ENCODE measurements around the gene TAS2R41.

The TAS2R41 gene, protein sequence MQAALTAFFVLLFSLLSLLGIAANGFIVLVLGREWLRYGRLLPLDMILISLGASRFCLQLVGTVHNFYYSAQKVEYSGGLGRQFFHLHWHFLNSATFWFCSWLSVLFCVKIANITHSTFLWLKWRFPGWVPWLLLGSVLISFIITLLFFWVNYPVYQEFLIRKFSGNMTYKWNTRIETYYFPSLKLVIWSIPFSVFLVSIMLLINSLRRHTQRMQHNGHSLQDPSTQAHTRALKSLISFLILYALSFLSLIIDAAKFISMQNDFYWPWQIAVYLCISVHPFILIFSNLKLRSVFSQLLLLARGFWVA

DNA sequence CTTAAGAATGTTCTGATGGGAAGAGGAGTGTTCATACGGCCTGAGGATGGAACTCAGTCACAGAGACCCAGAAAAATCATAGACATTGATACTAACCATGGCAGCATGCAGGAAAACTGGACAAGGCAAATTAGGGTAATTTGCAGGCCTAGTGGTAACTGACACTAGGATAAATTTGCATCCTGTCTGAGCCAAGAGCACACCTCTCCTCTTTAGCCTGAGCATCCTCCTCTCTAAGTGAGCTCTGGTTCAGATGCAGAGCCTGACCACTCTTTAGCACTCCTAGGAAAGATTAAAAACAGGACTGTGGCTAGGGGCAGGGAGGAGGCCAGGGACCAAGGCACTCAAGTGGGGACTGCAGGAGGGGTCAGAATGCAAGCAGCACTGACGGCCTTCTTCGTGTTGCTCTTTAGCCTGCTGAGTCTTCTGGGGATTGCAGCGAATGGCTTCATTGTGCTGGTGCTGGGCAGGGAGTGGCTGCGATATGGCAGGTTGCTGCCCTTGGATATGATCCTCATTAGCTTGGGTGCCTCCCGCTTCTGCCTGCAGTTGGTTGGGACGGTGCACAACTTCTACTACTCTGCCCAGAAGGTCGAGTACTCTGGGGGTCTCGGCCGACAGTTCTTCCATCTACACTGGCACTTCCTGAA lies at the start of gene TAS2R41:
TAS2R41 (plus strand) TSS at position 373 of the 650 bp plus-strand sequence; CDS start at position 373, 0 bp downstream.
- H3K36me3 ChIP-seq, result no peaks in the 10 kb centered on the region
- peaks cover 0 to 22% (median 0%) of the 10 kb centered on the region in 10 experiments; a peak in 6 of 20 replicates for H3K4me1 ChIP-seq
- TF ChIP-seq Cebpa-rat (IDR thresholded peaks at IDR 0.05), result no peak
- H3K9me3 ChIP-seq (replicated peaks in 1 of 11), result peaks cover 0 to 12% (median 3%) of the 10 kb centered on the region in 11 experiments; a peak in 8 of 22 replicates
- H3K9ac ChIP-seq, result no peak within 1 kb of the TSS
- H3K27ac ChIP-seq, result no peak within 1 kb of the TSS
- H3K4me3 ChIP-seq, result no peak within 1 kb of the TSS
- no peaks in the 10 kb centered on the region for H3K27me3 ChIP-seq
- no peak within 1 kb of the TSS for H3K4me2 ChIP-seq
- H4K20me1 ChIP-seq, result no peaks in the 10 kb centered on the region

DNA sequence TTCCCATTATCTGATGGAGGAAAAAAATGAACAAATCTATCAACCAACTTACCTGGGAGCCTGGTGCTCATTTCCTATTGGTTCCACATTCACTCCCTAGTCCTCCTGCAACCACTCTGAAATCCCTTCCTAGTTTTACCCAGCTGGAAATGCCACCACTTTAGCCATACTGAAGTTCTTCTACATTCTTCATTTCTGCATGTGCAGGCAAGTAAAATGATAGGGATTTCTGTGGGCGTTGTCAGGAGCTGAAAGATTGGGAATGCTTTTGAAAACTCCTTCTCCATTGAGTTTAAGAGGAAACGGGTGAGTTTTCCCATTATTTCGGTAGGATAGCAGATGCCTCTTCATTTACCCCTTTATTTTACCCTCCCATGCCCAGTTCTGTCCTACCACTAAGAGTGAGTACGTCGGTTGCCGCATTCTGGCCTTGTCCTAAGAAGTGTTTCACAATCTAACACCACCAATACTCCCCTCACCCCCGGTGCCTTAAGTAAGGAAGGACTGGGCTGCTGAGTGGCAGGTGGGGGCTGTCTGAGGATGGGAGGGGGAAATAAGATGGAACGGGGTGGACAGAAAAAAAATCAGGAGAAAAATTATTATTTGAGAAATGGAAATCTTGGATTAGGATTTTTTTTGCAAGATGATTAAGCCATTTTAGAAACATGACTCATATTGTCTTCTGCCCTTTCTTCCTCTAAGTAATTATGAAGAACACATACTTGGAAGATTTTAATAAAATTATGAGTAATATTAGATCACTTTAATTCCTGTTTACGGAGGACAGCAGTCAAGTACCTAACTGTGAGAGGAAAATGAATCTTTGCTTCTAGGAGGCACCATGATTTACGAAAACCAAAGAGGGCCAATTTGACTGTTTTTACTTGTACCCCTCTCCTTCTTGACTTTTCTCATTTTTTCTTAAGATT lies 47.6 kb upstream of the TAS2R41 start:
- H4K20me1 ChIP-seq, result no peaks in the 10 kb centered on the region
- H3K4me1 ChIP-seq, result peaks cover 0 to 14% (median 0%) of the 10 kb centered on the region in 10 experiments; a peak in 6 of 20 replicates
- TF ChIP-seq Cebpa-rat (IDR thresholded peaks at IDR 0.05), result no peak
- no peak overlapping the region for H3K9ac ChIP-seq
- H3K27ac ChIP-seq, result no peak overlapping the region
- H3K36me3 ChIP-seq, result no peaks in the 10 kb centered on the region
- no peak overlapping the region for H3K4me3 ChIP-seq
- peak overlapping the region in 3 of 11 experiments; percentile 23 to 66 (median 53); a peak in 5 of 22 replicates for H3K4me2 ChIP-seq
- H3K9me3 ChIP-seq (replicated peaks in 1 of 11), result no peaks in the 10 kb centered on the region; a peak in 2 of 22 replicates
- H3K27me3 ChIP-seq, result no peaks in the 10 kb centered on the region

DNA sequence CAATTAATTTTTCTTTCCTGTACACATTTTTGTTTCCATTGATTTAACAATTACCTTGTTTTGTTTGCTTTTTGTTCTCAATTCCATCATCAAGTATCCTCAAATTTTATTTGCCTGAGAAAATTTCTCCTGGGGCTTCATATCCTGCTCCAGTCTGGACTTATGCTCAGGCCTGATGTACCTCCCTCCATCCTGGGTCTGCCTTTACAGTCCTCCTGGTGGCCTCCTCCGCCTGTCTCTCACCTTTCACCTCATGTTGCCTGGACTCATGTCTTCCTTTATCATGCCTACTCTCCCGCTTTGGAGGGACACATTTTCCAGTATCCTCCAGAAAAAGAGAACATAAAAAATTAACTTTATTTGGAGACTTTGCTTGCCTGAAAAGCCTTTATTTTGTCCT lies 46.6 kb upstream of the TAS2R41 start:
- Histone ChIP-seq H3K9ac (no peak overlapping the region), H3K4me2 (no peak overlapping the region), H3K36me3 (no peaks in the 10 kb centered on the region), H3K9me3 (replicated peaks in 1 of 11) (no peaks in the 10 kb centered on the region; a peak in 2 of 22 replicates), H4K20me1 (no peaks in the 10 kb centered on the region), H3K4me3 (no peak overlapping the region), H3K27ac (no peak overlapping the region), H3K4me1 (peaks cover 0 to 14% (median 0%) of the 10 kb centered on the region in 10 experiments; a peak in 6 of 20 replicates), H3K27me3 (no peaks in the 10 kb centered on the region)
- TF ChIP-seq Cebpa-rat (IDR thresholded peaks at IDR 0.05), result no peak

DNA sequence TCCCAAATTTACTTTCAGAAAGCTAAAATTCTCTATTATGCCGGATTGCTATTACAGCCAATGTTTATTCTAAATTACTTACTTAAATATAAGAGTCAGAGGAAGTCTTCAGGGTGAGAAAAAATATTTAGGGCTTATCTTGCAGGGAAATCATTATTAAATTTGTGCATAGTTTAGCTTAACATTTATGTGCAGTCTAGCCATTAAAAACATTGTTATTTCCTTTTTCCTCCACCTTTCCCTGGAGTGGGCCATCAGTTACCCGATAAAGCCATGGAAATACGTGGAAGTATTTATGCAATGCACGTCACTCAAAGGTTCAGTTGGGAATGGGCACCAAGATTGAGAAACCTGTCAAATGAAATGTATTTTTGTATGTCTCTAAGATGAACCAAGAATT lies 43.9 kb upstream of the TAS2R41 start:
- Histone ChIP-seq H3K4me1 (peaks cover 0 to 21% (median 0%) of the 10 kb centered on the region in 10 experiments; a peak in 7 of 20 replicates), H3K27ac (no peak overlapping the region), H3K4me2 (no peak overlapping the region), H3K27me3 (no peaks in the 10 kb centered on the region), H4K20me1 (no peaks in the 10 kb centered on the region), H3K36me3 (no peaks in the 10 kb centered on the region), H3K9ac (no peak overlapping the region), H3K4me3 (no peak overlapping the region), H3K9me3 (replicated peaks in 1 of 11) (no peaks in the 10 kb centered on the region)
- no peak for TF ChIP-seq Cebpa-rat (IDR thresholded peaks at IDR 0.05)

DNA sequence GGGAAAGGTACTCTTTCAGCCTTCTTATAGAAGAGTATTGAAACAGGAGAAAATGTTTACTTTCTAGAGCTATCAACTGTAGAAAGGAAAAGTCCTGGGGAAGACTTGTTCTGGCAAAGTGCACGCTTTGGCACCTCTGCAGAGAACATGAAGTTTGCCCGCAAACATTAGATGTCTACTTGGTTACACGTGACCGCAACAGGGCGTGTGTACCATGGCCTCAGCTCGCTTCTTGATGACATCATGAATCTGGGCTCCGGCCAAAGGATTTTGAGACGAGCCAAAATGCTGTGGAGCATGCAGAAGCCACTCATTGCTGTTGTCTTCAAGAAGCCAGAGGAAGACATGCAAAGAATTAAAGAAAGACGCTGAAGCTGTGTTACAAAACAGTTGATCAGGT lies 43.0 kb upstream of the TAS2R41 start:
- Histone ChIP-seq H3K27me3 (no peaks in the 10 kb centered on the region), H3K4me2 (no peak overlapping the region), H3K4me1 (peaks cover 0 to 20% (median 0%) of the 10 kb centered on the region in 10 experiments; a peak in 7 of 20 replicates), H3K27ac (no peak overlapping the region), H3K9ac (no peak overlapping the region), H3K9me3 (replicated peaks in 1 of 11) (no peaks in the 10 kb centered on the region), H3K4me3 (no peak overlapping the region), H4K20me1 (no peaks in the 10 kb centered on the region), H3K36me3 (no peaks in the 10 kb centered on the region)
- no peak for TF ChIP-seq Cebpa-rat (IDR thresholded peaks at IDR 0.05)

DNA sequence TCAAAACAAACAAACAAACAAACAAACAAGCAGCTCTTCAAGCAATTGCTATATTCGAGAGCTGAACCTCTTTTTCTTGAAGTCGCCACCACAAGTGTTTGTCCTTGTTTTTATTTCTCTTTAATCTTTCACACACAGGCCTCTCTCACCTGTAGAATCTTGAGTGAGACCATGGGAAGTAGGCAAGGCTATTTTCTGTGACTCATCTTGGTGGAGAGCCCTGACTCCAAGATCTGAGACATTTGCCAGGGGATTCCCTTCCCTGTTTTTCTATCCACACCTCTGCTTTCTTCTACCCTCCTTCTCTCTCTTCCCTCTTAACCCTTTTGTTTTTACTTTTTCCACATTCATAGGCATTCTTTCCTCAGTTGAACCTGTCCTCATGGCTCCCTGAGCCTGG lies 42.4 kb upstream of the TAS2R41 start:
- H3K36me3 ChIP-seq, result no peaks in the 10 kb centered on the region
- no peak overlapping the region for H3K4me3 ChIP-seq
- H3K4me1 ChIP-seq, result peaks cover 0 to 14% (median 0%) of the 10 kb centered on the region in 10 experiments; a peak in 7 of 20 replicates
- TF ChIP-seq Cebpa-rat (IDR thresholded peaks at IDR 0.05), result no peak
- H3K9me3 ChIP-seq (replicated peaks in 1 of 11), result no peaks in the 10 kb centered on the region
- no peak overlapping the region for H3K9ac ChIP-seq
- no peak overlapping the region for H3K4me2 ChIP-seq
- H4K20me1 ChIP-seq, result no peaks in the 10 kb centered on the region
- no peaks in the 10 kb centered on the region for H3K27me3 ChIP-seq
- no peak overlapping the region for H3K27ac ChIP-seq

DNA sequence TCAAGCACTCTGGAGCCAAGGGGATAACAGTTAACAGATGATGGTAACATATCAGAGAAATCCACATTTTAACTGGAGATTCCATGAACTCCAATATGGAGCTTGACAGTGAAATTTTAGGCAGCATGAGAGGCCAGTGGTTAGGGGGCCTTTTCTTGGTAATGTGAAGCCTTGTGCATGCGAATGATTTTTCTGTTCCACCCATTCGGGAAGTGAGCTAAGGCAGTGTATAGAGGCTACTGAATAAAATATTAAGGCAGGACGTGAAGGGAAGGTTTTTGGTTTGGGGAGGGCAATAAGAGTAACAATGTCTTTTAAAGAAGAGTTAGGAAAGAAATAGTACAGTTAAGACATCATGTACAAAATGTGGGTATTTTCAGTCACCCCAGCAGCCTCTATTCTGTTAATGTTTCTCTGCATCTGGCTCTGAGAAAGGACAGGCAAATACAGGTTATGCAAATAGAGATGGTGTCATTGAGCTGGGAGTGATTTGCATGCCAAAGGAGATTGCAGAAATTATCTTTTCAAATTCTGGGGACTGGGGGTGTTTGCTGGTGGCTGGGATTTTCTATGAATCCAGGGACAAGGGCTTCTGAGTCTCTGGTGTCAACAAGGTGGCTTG lies 41.2 kb upstream of the TAS2R41 start:
- Histone ChIP-seq H3K4me1 (peaks cover 0 to 12% (median 0%) of the 10 kb centered on the region in 10 experiments; a peak in 3 of 20 replicates), H3K4me3 (no peak overlapping the region), H4K20me1 (no peaks in the 10 kb centered on the region), H3K4me2 (no peak overlapping the region), H3K27me3 (no peaks in the 10 kb centered on the region), H3K9ac (no peak overlapping the region), H3K27ac (no peak overlapping the region), H3K9me3 (replicated peaks in 1 of 11) (no peaks in the 10 kb centered on the region), H3K36me3 (no peaks in the 10 kb centered on the region)
- TF ChIP-seq Cebpa-rat (IDR thresholded peaks at IDR 0.05), result no peak

DNA sequence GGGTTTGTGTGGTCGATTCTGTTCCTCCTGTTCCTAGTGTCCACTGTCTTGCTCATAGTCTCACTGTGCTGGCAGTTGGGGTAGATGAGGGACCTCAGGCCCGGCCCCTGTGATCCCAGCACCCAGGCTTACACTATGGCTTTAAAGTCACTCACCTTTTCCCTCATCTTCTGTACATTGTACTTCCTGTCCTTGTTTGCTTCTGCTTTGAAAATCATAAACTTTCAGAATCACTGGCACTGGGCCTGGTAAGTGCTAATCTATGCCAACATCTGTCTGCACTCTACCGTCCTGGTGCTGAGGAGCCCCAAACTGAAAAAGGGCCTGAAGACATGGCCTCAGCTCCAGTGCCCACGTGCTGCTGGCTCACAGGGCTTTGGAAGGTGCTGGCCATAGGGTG lies 40.1 kb upstream of the TAS2R41 start:
- peaks cover 0 to 12% (median 0%) of the 10 kb centered on the region in 10 experiments; a peak in 3 of 20 replicates for H3K4me1 ChIP-seq
- no peaks in the 10 kb centered on the region for H3K27me3 ChIP-seq
- no peaks in the 10 kb centered on the region for H3K36me3 ChIP-seq
- peak overlapping the region in 3 of 11 experiments; percentile 2 to 52 (median 7); a peak in 3 of 22 replicates for H3K4me2 ChIP-seq
- no peak overlapping the region; a peak in 1 of 22 replicates for H3K27ac ChIP-seq
- H3K9ac ChIP-seq, result no peak overlapping the region
- no peak for TF ChIP-seq Cebpa-rat (IDR thresholded peaks at IDR 0.05)
- no peaks in the 10 kb centered on the region for H3K9me3 ChIP-seq (replicated peaks in 1 of 11)
- no peak overlapping the region for H3K4me3 ChIP-seq
- H4K20me1 ChIP-seq, result no peaks in the 10 kb centered on the region
